CD4-positive, alpha-beta memory T cell (primary cell): ENCODE results near the gene EIF2B2. TPM values are rescaled to one million over a fixed set of nuclear protein-coding genes. Genes with fewer than 3 reads are reported as not detected.

ENCODE experiments used
- CTCF ChIA-PET: fragments of 350-600 bp; sonication (Branson Sonifier 250); formaldehyde crosslinking; loops from one replicate; lab custom pipeline; 2021; ENCODE audit warnings: inconsistent platforms; ENCODE audit not compliant: partially characterized antibody; lab: Charles Lee
- POLR2A ChIA-PET: fragments of 350-600 bp; sonication (Branson Sonifier 250); formaldehyde crosslinking; loops from one replicate; lab custom pipeline; 2021; ENCODE audit not compliant: partially characterized antibody; lab: Charles Lee
- DNase-seq, 5 donors: peaks; one replicate each; pipeline versions ENCODE4 v3.0.0 to v3.0.0-alpha.2; 2020 to 2022; ENCODE audit warnings: mixed read lengths in 1 of 5
- H3K27ac ChIP-seq: one replicate; pipeline ENCODE4 v1.7.0; 2013; ENCODE audit warnings: low read depth, low read length
- H3K27me3 ChIP-seq: 2 replicates; pipeline ENCODE4 v1.7.0; 2013; ENCODE audit warnings: mild to moderate bottlenecking, low read length, moderate library complexity; ENCODE audit not compliant: insufficient read depth
- H3K36me3 ChIP-seq: 2 replicates; pipeline ENCODE4 v1.7.0; 2013; ENCODE audit warnings: mild to moderate bottlenecking, low read length, moderate library complexity; ENCODE audit not compliant: insufficient read depth
- H3K4me1 ChIP-seq: 2 replicates; pipeline ENCODE4 v1.7.0; 2013; ENCODE audit warnings: mild to moderate bottlenecking, low read length, moderate library complexity; ENCODE audit not compliant: insufficient read depth
- H3K4me3 ChIP-seq, 2 donors: one replicate each; pipeline ENCODE4 v1.7.0; 2013; ENCODE audit warnings: low read length in 2 of 2, mild to moderate bottlenecking in 1 of 2
- H3K9me3 ChIP-seq, 2 donors: one replicate each; pipeline ENCODE4 v1.7.0; 2013; ENCODE audit warnings: low read length in 2 of 2, control low read depth in 1 of 2; ENCODE audit not compliant: control insufficient read depth in 1 of 2
- H3K27ac Mint-ChIP-seq, 7 donors: one replicate each; pipeline ENCODE4 v1.8.0; 2020 to 2021; ENCODE audit warnings: mixed read lengths in 7 of 7, mild to moderate bottlenecking in 6 of 7, inconsistent platforms in 3 of 7, moderate library complexity in 3 of 7
- H3K27me3 Mint-ChIP-seq, 2 donors: one replicate each; pipeline ENCODE4 v1.8.0; 2020 to 2021; ENCODE audit warnings: mixed read lengths in 2 of 2
- H3K36me3 Mint-ChIP-seq, 2 donors: one replicate each; pipeline ENCODE4 v1.8.0; 2020 to 2021; ENCODE audit warnings: mixed read lengths in 2 of 2, inconsistent platforms in 1 of 2, mild to moderate bottlenecking in 1 of 2
- H3K4me1 Mint-ChIP-seq, 4 donors: one replicate each; pipeline ENCODE4 v1.8.0; 2020 to 2021; ENCODE audit warnings: mixed read lengths in 4 of 4, mild to moderate bottlenecking in 1 of 4
- H3K4me3 Mint-ChIP-seq, 8 donors: one replicate each; pipeline ENCODE4 v1.8.0; 2020 to 2021; ENCODE audit warnings: mixed read lengths in 8 of 8, mild to moderate bottlenecking in 7 of 8, moderate library complexity in 6 of 8, inconsistent platforms in 3 of 8
- H3K9me3 Mint-ChIP-seq, 8 donors: one replicate each; pipeline ENCODE4 v1.8.0; 2020 to 2021; ENCODE audit warnings: mixed read lengths in 8 of 8, mild to moderate bottlenecking in 5 of 8, inconsistent platforms in 3 of 8, moderate library complexity in 1 of 8
- intact Hi-C: fragments of 100-400 bp; cut with micrococcal nuclease; formaldehyde crosslinking; loops from one replicate; pipeline ENCODE4 v1.15.1; 2023
- polyA plus RNA-seq, 2 donors: library from polyadenylated mRNA; unstranded; fragments of 300-500 nt; fragmentation: Illumina TruSeq; gene quantifications; one replicate each; pipeline ENCODE4 v1.2.3, GENCODE V29; 2021
- total RNA-seq, 2 experiments: library from RNA; stranded (reverse); gene quantifications; one replicate each; pipeline ENCODE4 v1.2.3, GENCODE V29; 2021

The EIF2B2 gene
- total and polyA plus RNA-seq, 4 experiments from 2014 or later, result 31.3 to 38.8 (median 32.2) TPM

DNA sequence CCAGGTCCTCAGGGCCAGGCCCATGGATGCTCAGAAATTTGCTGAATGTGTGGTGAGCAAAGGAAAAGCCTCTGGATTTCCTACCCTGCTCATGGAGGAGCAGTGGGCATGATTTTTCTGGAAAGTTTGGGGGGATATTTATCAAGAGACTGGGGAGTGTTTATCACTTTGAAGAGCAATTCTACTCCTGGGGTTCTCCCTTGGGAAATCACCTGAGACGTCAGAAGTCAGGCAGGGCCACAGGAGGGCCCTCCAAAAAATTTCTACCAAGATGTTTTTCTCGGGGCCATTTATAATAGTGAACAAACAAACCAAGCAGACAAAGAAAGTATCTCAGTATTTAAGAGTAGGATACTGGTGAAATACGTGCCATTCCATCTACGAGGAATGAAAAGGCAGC is 20.1 kb upstream of the EIF2B2 start:
- CTCF ChIA-PET, result no interaction called here
- Histone ChIP-seq H3K4me1 (no peaks in the 10 kb centered on the region), H3K27me3 (no peaks in the 10 kb centered on the region), H3K9me3 (no peaks in the 10 kb centered on the region), H3K36me3 (no peaks in the 10 kb centered on the region), H3K4me3 (no peak overlapping the region), H3K27ac (no peak overlapping the region)
- Mint-ChIP-seq H3K36me3 (no peaks in the 10 kb centered on the region), H3K4me3 (no peak overlapping the region), H3K4me1 (no peaks in the 10 kb centered on the region), H3K9me3 (no peaks in the 10 kb centered on the region), H3K27me3 (no peaks in the 10 kb centered on the region), H3K27ac (no peak overlapping the region)
- DNase-seq, result no peak
- POLR2A ChIA-PET, result no interaction called here
- intact Hi-C loops, result no loop called here

- Histone ChIP-seq H3K4me1 (no peaks in the 10 kb centered on the region), H3K27me3 (no peaks in the 10 kb centered on the region), H3K27ac (no peak overlapping the region), H3K4me3 (no peak overlapping the region), H3K9me3 (no peaks in the 10 kb centered on the region), H3K36me3 (no peaks in the 10 kb centered on the region)
- Mint-ChIP-seq H3K27ac (no peak overlapping the region), H3K36me3 (no peaks in the 10 kb centered on the region), H3K9me3 (no peaks in the 10 kb centered on the region), H3K4me1 (no peaks in the 10 kb centered on the region), H3K27me3 (no peaks in the 10 kb centered on the region), H3K4me3 (no peak overlapping the region)
- ChIA-PET CTCF (no interaction called here), POLR2A (no interaction called here)
- no peak for DNase-seq
- intact Hi-C loops, result no loop called here
Observed at GRCh38 chr14:74983343-74983742, 19.4 kb upstream of the EIF2B2 start.

DNA sequence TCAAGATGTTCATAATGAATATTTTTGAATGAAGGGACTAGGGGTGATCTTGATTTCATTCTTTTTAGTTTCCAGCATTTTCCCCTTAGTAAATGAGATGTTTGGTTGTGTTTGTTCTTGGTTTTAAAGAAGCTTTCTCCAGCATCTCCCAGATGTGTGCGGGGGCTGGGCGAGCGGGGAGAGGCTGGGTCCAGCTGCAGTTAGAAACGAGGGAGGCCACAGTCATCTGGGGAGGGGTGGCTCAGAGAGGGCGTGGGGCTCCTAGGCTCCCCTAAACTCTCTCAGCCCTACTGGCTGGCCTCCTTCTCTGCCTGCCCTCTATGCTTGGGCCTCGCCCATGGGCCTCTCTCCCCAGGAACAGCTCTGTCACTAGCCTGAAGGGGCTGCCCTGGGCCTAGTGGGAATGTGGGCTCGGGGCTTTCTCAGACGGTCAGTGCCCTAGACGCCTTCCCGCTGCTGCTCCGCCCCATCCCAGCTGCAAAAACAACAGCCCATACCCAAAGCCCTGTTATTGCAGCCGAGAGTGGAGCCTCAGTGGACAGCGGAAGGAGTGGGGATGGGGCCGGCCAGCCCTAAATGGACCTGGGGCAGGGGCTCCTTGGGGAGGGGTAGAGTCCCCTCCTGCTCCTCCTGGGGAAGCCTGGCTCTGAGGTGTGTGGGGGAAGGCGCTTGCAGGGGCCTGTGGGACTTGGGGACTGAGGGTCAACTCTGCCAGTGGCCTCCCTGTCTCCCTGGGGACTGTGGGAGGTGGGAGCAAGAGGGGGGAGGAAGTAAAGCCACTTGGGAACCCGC is 18.3 kb upstream of the EIF2B2 start:
- intact Hi-C loops, result no loop called here
- H3K9me3 ChIP-seq, result no peaks in the 10 kb centered on the region
- no peaks in the 10 kb centered on the region for H3K9me3 Mint-ChIP-seq
- no peak overlapping the region for H3K4me3 ChIP-seq
- no peak overlapping the region for H3K27ac ChIP-seq
- H3K27me3 Mint-ChIP-seq, result no peaks in the 10 kb centered on the region
- no peak for DNase-seq
- H3K4me1 Mint-ChIP-seq, result no peaks in the 10 kb centered on the region
- ChIA-PET CTCF (no interaction called here), POLR2A (no interaction called here)
- H3K36me3 ChIP-seq, result no peaks in the 10 kb centered on the region
- no peaks in the 10 kb centered on the region for H3K27me3 ChIP-seq
- no peak overlapping the region for H3K4me3 Mint-ChIP-seq
- H3K4me1 ChIP-seq, result no peaks in the 10 kb centered on the region
- H3K36me3 Mint-ChIP-seq, result no peaks in the 10 kb centered on the region
- no peak overlapping the region for H3K27ac Mint-ChIP-seq

- POLR2A ChIA-PET, result no interaction called here
- no peaks in the 10 kb centered on the region for H3K9me3 Mint-ChIP-seq
- CTCF ChIA-PET, result no interaction called here
- intact Hi-C loops, result no loop called here
- H3K4me1 ChIP-seq, result no peaks in the 10 kb centered on the region
- H3K4me3 Mint-ChIP-seq, result no peak overlapping the region
- no peak overlapping the region for H3K27ac Mint-ChIP-seq
- H3K27me3 ChIP-seq, result no peaks in the 10 kb centered on the region
- no peaks in the 10 kb centered on the region for H3K4me1 Mint-ChIP-seq
- H3K9me3 ChIP-seq, result no peaks in the 10 kb centered on the region
- no peak overlapping the region for H3K4me3 ChIP-seq
- DNase-seq, result no peak
- no peaks in the 10 kb centered on the region for H3K27me3 Mint-ChIP-seq
- H3K36me3 ChIP-seq, result no peaks in the 10 kb centered on the region
- no peak overlapping the region for H3K27ac ChIP-seq
- no peaks in the 10 kb centered on the region for H3K36me3 Mint-ChIP-seq
Observed at GRCh38 chr14:74985028-74985310, 17.8 kb upstream of the EIF2B2 start.

- ChIA-PET POLR2A (no interaction called here), CTCF (no interaction called here)
Observed at GRCh38 chr14:74985806-74986205, 16.9 kb upstream of the EIF2B2 start.

DNA sequence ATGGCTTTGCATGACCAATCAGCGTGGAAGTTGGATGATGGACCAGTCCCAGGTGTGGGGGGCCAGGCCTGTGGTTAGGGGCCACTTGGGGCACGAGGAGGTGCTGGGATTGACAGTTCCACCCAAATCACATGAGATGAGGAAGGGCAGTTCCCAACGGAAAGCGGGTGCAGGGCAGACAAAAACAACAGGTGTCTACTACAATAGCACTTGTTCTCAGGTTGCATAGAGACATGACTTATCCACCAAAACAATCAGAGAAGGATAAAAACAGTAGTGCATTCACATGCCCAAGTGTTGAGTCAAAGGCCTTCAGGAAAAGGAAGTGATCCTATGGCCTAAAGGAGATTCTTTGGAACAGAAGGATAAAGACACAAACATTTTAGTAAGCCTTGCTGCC is 14.6 kb upstream of the EIF2B2 start:
- H3K9me3 ChIP-seq, result no peaks in the 10 kb centered on the region
- Mint-ChIP-seq H3K27ac (no peak overlapping the region), H3K4me3 (no peak overlapping the region), H3K9me3 (no peaks in the 10 kb centered on the region), H3K27me3 (peaks cover 0 to 3% of the 10 kb centered on the region in 2 donors), H3K36me3 (no peaks in the 10 kb centered on the region), H3K4me1 (no peaks in the 10 kb centered on the region)
- no peak overlapping the region for H3K27ac ChIP-seq
- no peaks in the 10 kb centered on the region for H3K36me3 ChIP-seq
- no peak for DNase-seq
- no peak overlapping the region for H3K4me3 ChIP-seq
- no peaks in the 10 kb centered on the region for H3K27me3 ChIP-seq
- no peaks in the 10 kb centered on the region for H3K4me1 ChIP-seq
- ChIA-PET CTCF (interaction anchor here (1.1 kb wide), 1 partner anchor 41 kb away, joined by 3 read pairs; no protein-coding TSS in a partner anchor), POLR2A (no interaction called here)
- intact Hi-C loops, result no loop called here

More at GRCh38 chr14:74985806-74986205, 16.9 kb upstream of the EIF2B2 start:
- Histone ChIP-seq H3K4me1 (no peaks in the 10 kb centered on the region), H3K27ac (no peak overlapping the region), H3K36me3 (no peaks in the 10 kb centered on the region), H3K27me3 (no peaks in the 10 kb centered on the region), H3K4me3 (no peak overlapping the region), H3K9me3 (no peaks in the 10 kb centered on the region)
- Mint-ChIP-seq H3K27ac (no peak overlapping the region), H3K9me3 (no peaks in the 10 kb centered on the region), H3K4me3 (no peak overlapping the region), H3K27me3 (peaks cover 0 to 3% of the 10 kb centered on the region in 2 donors), H3K36me3 (no peaks in the 10 kb centered on the region), H3K4me1 (no peaks in the 10 kb centered on the region)
- DNase-seq, result no peak
- intact Hi-C loops, result no loop called here

DNA sequence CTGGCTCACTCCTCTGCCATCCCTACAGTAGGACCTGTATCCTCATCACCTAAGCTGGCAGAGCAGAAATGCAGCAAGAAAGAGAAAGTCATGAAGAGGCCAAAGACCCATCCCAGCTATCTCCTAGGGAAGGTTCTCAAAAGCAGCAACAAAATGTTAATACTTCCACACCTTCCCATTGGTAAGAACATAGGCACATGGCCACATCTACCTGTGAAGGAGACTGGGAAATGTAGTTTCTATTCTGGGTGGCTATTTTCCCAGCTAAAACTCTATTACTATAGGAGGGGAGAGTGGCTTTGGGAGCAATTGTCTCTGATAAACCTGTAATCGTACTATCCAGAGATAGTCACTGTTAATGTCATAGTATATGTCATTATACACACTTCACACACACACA is 13.7 kb upstream of the EIF2B2 start:
- Histone ChIP-seq H3K4me1 (no peaks in the 10 kb centered on the region), H3K4me3 (no peak overlapping the region), H3K9me3 (no peaks in the 10 kb centered on the region), H3K27ac (no peak overlapping the region), H3K27me3 (no peaks in the 10 kb centered on the region), H3K36me3 (no peaks in the 10 kb centered on the region)
- H3K4me3 Mint-ChIP-seq, result no peak overlapping the region
- H3K27me3 Mint-ChIP-seq, result peaks cover 0 to 3% of the 10 kb centered on the region in 2 donors
- H3K4me1 Mint-ChIP-seq, result no peaks in the 10 kb centered on the region
- no peaks in the 10 kb centered on the region for H3K9me3 Mint-ChIP-seq
- no peak overlapping the region for H3K27ac Mint-ChIP-seq
- DNase-seq, result no peak
- intact Hi-C loops, result no loop called here
- ChIA-PET CTCF (interaction anchor here (1.1 kb wide), 1 partner anchor 10 kb away, joined by 3 read pairs; no protein-coding TSS in a partner anchor), POLR2A (no interaction called here)
- H3K36me3 Mint-ChIP-seq, result no peaks in the 10 kb centered on the region
